Gastrocnemius medialis (tissue), 4 donors: ENCODE results near the gene ADCY2. TPM values are rescaled to one million over a fixed set of nuclear protein-coding genes. Genes with fewer than 3 reads are reported as not detected.

Experiments
- ATAC-seq, 2 donors: fragments of 150-250 bp; one replicate each; pipeline ENCODE4 v1.9.1; 2016
- DNase-seq, 2 donors: peaks; one replicate each; pipeline ENCODE4 v3.0.0-alpha.2; 2019
- H3K27ac ChIP-seq, 4 donors: fragments of 200-600 bp; sonication (generic); 1 replicate in 1 of 4; 2 replicates in 3 of 4; pipeline ENCODE4 v1.5.1; 2016 to 2018; ENCODE audit warnings: mild to moderate bottlenecking in 2 of 4, moderate library complexity in 1 of 4
- H3K27me3 ChIP-seq, 3 donors: fragments of 200-600 bp; sonication (generic) in 2 of 3; 1 replicate in 1 of 3; 2 replicates in 2 of 3; pipeline versions ENCODE4 v1.5.1 to v1.6.0; 2016 to 2019; ENCODE audit warnings: mild to moderate bottlenecking in 1 of 3, moderate library complexity in 1 of 3
- H3K36me3 ChIP-seq, 2 donors: fragments of 200-600 bp; sonication (generic) in 1 of 2; one replicate each; pipeline ENCODE4 v1.5.1; 2017 to 2018
- H3K4me1 ChIP-seq, 2 donors: fragments of 200-600 bp; sonication (generic) in 1 of 2; one replicate each; pipeline ENCODE4 v1.5.1; 2016 to 2017; ENCODE audit warnings: mild to moderate bottlenecking in 2 of 2
- H3K4me3 ChIP-seq, 4 donors: fragments of 200-600 bp; sonication (generic) in 3 of 4; 1 replicate in 1 of 4; 2 replicates in 3 of 4; pipeline ENCODE4 v1.5.1; 2016 to 2019; ENCODE audit warnings: mild to moderate bottlenecking in 2 of 4
- H3K9me3 ChIP-seq, 3 donors: fragments of 200-600 bp; sonication (generic) in 2 of 3; 1 replicate in 1 of 3; 2 replicates in 2 of 3; pipeline ENCODE4 v1.5.1; 2016 to 2019
- CTCF ChIP-seq, 5 experiments: fragments of 450-650 bp in 3 of 5; fragments of 200-600 bp in 2 of 5; sonication (generic) in 2 of 5; IDR thresholded peaks in 4 of 5; conservative IDR thresholded peaks in 1 of 5; 1 replicate in 4 of 5; 2 replicates in 1 of 5; pipeline ENCODE4 v1.5.1; 2016 to 2019; ENCODE audit warnings: antibody characterized with exemption in 5 of 5, mild to moderate bottlenecking in 3 of 5, moderate library complexity in 3 of 5
- POLR2A ChIP-seq, 2 donors: fragments of 450-650 bp; IDR thresholded peaks; one replicate each; pipeline ENCODE4 v1.6.1; 2017; ENCODE audit warnings: antibody characterized with exemption in 2 of 2, mild to moderate bottlenecking in 2 of 2, moderate library complexity in 2 of 2
- in situ Hi-C, 4 donors: fragments of 200-750 bp; cut with MboI; loops; one replicate each; pipeline versions ENCODE4 v1.15.0 to v1.8.0; 2017; ENCODE audit warnings: low sequenced_read_pairs in 4 of 4
- intact Hi-C: fragments of 100-400 bp; cut with DNase I; formaldehyde crosslinking; loops from one replicate; pipeline ENCODE4 v1.15.1; 2023; ENCODE audit warnings: low total_unique reads
- total RNA-seq, 4 donors: library from RNA; depleted of rRNA; stranded (reverse); fragments of >200 nt; gene quantifications; one replicate each; pipeline versions ENCODE4 v1.1.0 to v1.2.3, GENCODE V29; 2016

The ADCY2 gene
- total RNA-seq, 4 donors from 2014 or later = 24.3 to 50.1 (median 36.5) TPM

- peak; percentile 86 to 96 for ATAC-seq
- no peaks in the 10 kb centered on the region for H3K27me3 ChIP-seq
- intact Hi-C loops = loop anchor here (2.0 to 5.0 kb wide), 2 partner anchors 69 to 555 kb away; no protein-coding TSS in a partner anchor
These were observed 420.1 kb downstream of the ADCY2 start for GRCh38 chr5:7815892-7816534.

GRCh38 chr5:7816535-7816901 lies 420.6 kb downstream of the ADCY2 start:
- Histone ChIP-seq H3K27me3 (no peaks in the 10 kb centered on the region), H3K27ac (no peak overlapping the region), H3K4me3 (no peak overlapping the region), H3K36me3 (no peaks in the 10 kb centered on the region), H3K4me1 (peaks cover 4 to 10% of the 10 kb centered on the region in 2 donors), H3K9me3 (no peaks in the 10 kb centered on the region)
- in situ Hi-C loops = no loop called here
- TF ChIP-seq CTCF (IDR thresholded peaks at IDR 0.05 in 4 of 5, conservative IDR thresholded peaks at IDR 0.05 in 1 of 5) = peak in 2 of 5 experiments; percentile 5 to 22
- no peak for TF ChIP-seq POLR2A (IDR thresholded peaks at IDR 0.05)
- DNase-seq (no peak), ATAC-seq (peak; percentile 2 to 13)
- intact Hi-C loops = loop anchor here (2.0 to 5.0 kb wide), 2 partner anchors 69 to 556 kb away; no protein-coding TSS in a partner anchor

More at GRCh38 chr5:7815892-7816534, 420.1 kb downstream of the ADCY2 start:
- peak; percentile 68 to 83 for DNase-seq
- Histone ChIP-seq H3K4me1 (peaks cover 4 to 10% of the 10 kb centered on the region in 2 donors), H3K9me3 (no peaks in the 10 kb centered on the region), H3K27ac (peak overlapping the region; percentile 5 to 62 (median 32)), H3K4me3 (no peak overlapping the region), H3K36me3 (no peaks in the 10 kb centered on the region)
- in situ Hi-C loops = no loop called here
- peak; percentile 75 to 90 (median 84) for TF ChIP-seq CTCF (IDR thresholded peaks at IDR 0.05 in 4 of 5, conservative IDR thresholded peaks at IDR 0.05 in 1 of 5)
- no peak for TF ChIP-seq POLR2A (IDR thresholded peaks at IDR 0.05)

GRCh38 chr5:7822449-7822848 lies 426.5 kb downstream of the ADCY2 start:
- TF ChIP-seq POLR2A (IDR thresholded peaks at IDR 0.05) (no peak), CTCF (IDR thresholded peaks at IDR 0.05 in 4 of 5, conservative IDR thresholded peaks at IDR 0.05 in 1 of 5) (no peak)
- Histone ChIP-seq H3K36me3 (peaks cover 0 to 29% of the 10 kb centered on the region in 2 donors), H3K9me3 (no peaks in the 10 kb centered on the region), H3K4me3 (no peak overlapping the region), H3K27me3 (no peaks in the 10 kb centered on the region), H3K27ac (no peak overlapping the region), H3K4me1 (peaks cover 0 to 4% of the 10 kb centered on the region in 2 donors)
- intact Hi-C loops = no loop called here
- DNase-seq (no peak), ATAC-seq (no peak)
- in situ Hi-C loops = no loop called here

DNA sequence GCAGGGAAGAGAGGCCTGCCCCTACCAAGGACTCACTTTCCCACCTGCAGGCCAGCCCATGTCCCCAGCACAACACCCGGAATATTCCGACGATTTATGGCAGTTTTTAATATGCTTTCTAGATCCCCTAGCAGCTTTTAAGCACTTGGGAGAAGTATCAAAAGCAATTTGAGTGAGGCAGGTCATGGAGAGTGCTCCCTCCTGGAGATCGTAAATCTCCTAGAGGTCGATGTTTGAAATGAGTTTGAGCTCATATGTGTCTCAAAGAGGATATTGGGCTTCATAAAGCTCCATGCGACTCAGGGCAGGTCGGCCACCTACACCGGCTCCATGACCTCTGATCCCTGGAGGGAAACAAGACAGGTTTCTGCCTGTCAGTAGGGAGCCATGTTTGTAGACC lies 427.7 kb downstream of the ADCY2 start:
- TF ChIP-seq POLR2A (IDR thresholded peaks at IDR 0.05) (no peak), CTCF (IDR thresholded peaks at IDR 0.05 in 4 of 5, conservative IDR thresholded peaks at IDR 0.05 in 1 of 5) (no peak)
- Histone ChIP-seq H3K9me3 (no peaks in the 10 kb centered on the region), H3K4me3 (no peak overlapping the region), H3K27me3 (no peaks in the 10 kb centered on the region), H3K36me3 (peaks cover 0 to 29% of the 10 kb centered on the region in 2 donors), H3K4me1 (peaks cover 0 to 4% of the 10 kb centered on the region in 2 donors), H3K27ac (no peak overlapping the region)
- intact Hi-C loops (no loop called here), in situ Hi-C loops (no loop called here)
- no peak for ATAC-seq
- no peak for DNase-seq
